HepG2 (cell line): ENCODE measurements around the gene ATG9A. TPM values are rescaled to one million over a fixed set of nuclear protein-coding genes. Genes with fewer than 3 reads are reported as not detected.
A peak's percentile ranks its signal among the peaks of the same experiment; 100 is the strongest.

Source experiments
- ASH2L ChIP-seq: fragments of 300-600, 200-600 bp; sonication (generic); IDR thresholded peaks from 2 replicates; pipeline ENCODE4 v1.7.0; 2017; ENCODE audit warnings: low read depth, mild to moderate bottlenecking, moderate library complexity, mixed read lengths, low read length; ENCODE audit not compliant: insufficient read length
- CREBL2 ChIP-seq: sonication (generic); formaldehyde crosslinking; IDR thresholded peaks from 2 replicates; pipeline ENCODE4 v1.8.1; 2023; ENCODE audit warnings: missing genetic modification reagents, mild to moderate bottlenecking, borderline replicate concordance
- KLF13 ChIP-seq: sonication (generic); formaldehyde crosslinking; IDR thresholded peaks from 2 replicates; pipeline ENCODE4 v1.4.0; 2020; ENCODE audit warnings: mild to moderate bottlenecking, missing genetic modification reagents
- KLF16 ChIP-seq, 2 experiments: sonication (generic) in 1 of 2; formaldehyde crosslinking in 1 of 2; IDR thresholded peaks; 2 replicates each; pipeline versions ENCODE4 v1.6.1 to v1.8.0; 2016 to 2023; ENCODE audit warnings: missing genetic modification reagents in 2 of 2, missing compliant biosample characterization in 1 of 2
- NFAT5 ChIP-seq: sonication (generic); formaldehyde crosslinking; IDR thresholded peaks from 2 replicates; pipeline ENCODE4 v1.4.0; 2020; ENCODE audit warnings: missing genetic modification reagents
- REL ChIP-seq: sonication (generic); formaldehyde crosslinking; conservative IDR thresholded peaks from 2 replicates; pipeline ENCODE4 v1.8.0; 2022; ENCODE audit warnings: mild to moderate bottlenecking, missing genetic modification reagents, moderate library complexity
- TCF7 ChIP-seq: sonication (generic); IDR thresholded peaks from 2 replicates; pipeline ENCODE4 v1.6.1; 2016; ENCODE audit warnings: antibody characterized with exemption, low read depth
- TRIM24 ChIP-seq: sonication (generic); formaldehyde crosslinking; IDR thresholded peaks from 2 replicates; pipeline ENCODE4 v1.8.0; 2022; ENCODE audit warnings: mild to moderate bottlenecking, missing genetic modification reagents
- ZFP36L1 ChIP-seq: sonication (generic); formaldehyde crosslinking; IDR thresholded peaks from 2 replicates; pipeline ENCODE4 v1.8.0; 2022; ENCODE audit warnings: mild to moderate bottlenecking, missing genetic modification reagents, moderate library complexity
- ZNF124 ChIP-seq: sonication (generic); formaldehyde crosslinking; IDR thresholded peaks from 2 replicates; pipeline ENCODE4 v1.4.0; 2020; ENCODE audit warnings: missing genetic modification reagents
- ZNF512B ChIP-seq: sonication (generic); formaldehyde crosslinking; IDR thresholded peaks from 2 replicates; pipeline ENCODE4 v1.5.1; 2020; ENCODE audit warnings: missing genetic modification reagents, mild to moderate bottlenecking, borderline replicate concordance
- ZNF567 ChIP-seq: sonication (generic); formaldehyde crosslinking; IDR thresholded peaks from 2 replicates; pipeline ENCODE4 v1.8.1; 2023; ENCODE audit warnings: mild to moderate bottlenecking, missing genetic modification reagents, borderline replicate concordance
- polyA plus RNA-seq, 8 experiments: library from polyadenylated mRNA; depleted of rRNA in 3 of 8; stranded (reverse) in 7 of 8; unstranded in 1 of 8; fragments of >200 nt; fragmentation: Illumina TruSeq in 4 of 8; extraction: Trizol in 4 of 8; gene quantifications; 2 replicates each; pipeline versions ENCODE4 v1.2.1 to v1.2.3, GENCODE V29; 2011 to 2016; ENCODE audit warnings: low read depth in 4 of 8, missing spikeins in 1 of 8, mixed read lengths in 1 of 8; ENCODE audit not compliant: insufficient read depth in 1 of 8
- total RNA-seq, 5 experiments: library from RNA; depleted of rRNA; stranded (reverse); fragments of >200 nt; fragmentation: Illumina TruSeq; extraction: Trizol; gene quantifications; 2 replicates each; pipeline ENCODE4 v1.2.3, GENCODE V29; 2016; ENCODE audit warnings: low read depth in 1 of 5
- TF ChIP-seq, protein P1 (sequence below): sonication (generic); formaldehyde crosslinking; IDR thresholded peaks from 2 replicates; pipeline ENCODE4 v1.5.1; 2020; ENCODE audit warnings: missing genetic modification reagents, mild to moderate bottlenecking, borderline replicate concordance
- TF ChIP-seq, protein P2 (sequence below): IDR thresholded peaks from 2 replicates; pipeline ENCODE4 v1.6.1; 2012; ENCODE audit warnings: inconsistent platforms
- TF ChIP-seq, protein P3 (sequence below): sonication (generic); formaldehyde crosslinking; IDR thresholded peaks from 2 replicates; pipeline ENCODE4 v1.4.0; 2020; ENCODE audit warnings: missing genetic modification reagents, low read depth, mild to moderate bottlenecking, borderline replicate concordance
- TF ChIP-seq, protein P4 (sequence below): sonication (generic); formaldehyde crosslinking; IDR thresholded peaks from 2 replicates; pipeline ENCODE4 v1.4.0; 2020; ENCODE audit warnings: low read depth, mild to moderate bottlenecking, missing genetic modification reagents

The ATG9A gene
- total and polyA plus RNA-seq, 2 of the 13 experiments (the other 11 are each of a cell fraction or from before 2014, with no cell fraction given) = 35.0 to 131 TPM

GRCh38 chr2:219177552-219178376 lies 51.7 kb downstream of the ATG9A start, which contains the start of gene RETREG2 (continued):
- peak; percentile 36; the same call in 1 of the 2 replicates for TF ChIP-seq ZNF512B (CRISPR knock-in tag)
- TF ChIP-seq, protein P1, sequence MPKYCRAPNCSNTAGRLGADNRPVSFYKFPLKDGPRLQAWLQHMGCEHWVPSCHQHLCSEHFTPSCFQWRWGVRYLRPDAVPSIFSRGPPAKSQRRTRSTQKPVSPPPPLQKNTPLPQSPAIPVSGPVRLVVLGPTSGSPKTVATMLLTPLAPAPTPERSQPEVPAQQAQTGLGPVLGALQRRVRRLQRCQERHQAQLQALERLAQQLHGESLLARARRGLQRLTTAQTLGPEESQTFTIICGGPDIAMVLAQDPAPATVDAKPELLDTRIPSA (CRISPR knock-in tag) = 0 out of 2 replicates have a peak, but pooled peaks have one; percentile 84
- TF ChIP-seq CREBL2 (CRISPR knock-in tag) = no peak
- TF ChIP-seq REL (CRISPR knock-in tag) = no peak; the same call in 1 of the 2 replicates
- TF ChIP-seq, protein P2, sequence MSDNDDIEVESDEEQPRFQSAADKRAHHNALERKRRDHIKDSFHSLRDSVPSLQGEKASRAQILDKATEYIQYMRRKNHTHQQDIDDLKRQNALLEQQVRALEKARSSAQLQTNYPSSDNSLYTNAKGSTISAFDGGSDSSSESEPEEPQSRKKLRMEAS = peak; percentile 92
- peak; percentile 97 for TF ChIP-seq ZFP36L1 (CRISPR knock-in tag)
- TF ChIP-seq KLF16 (CRISPR knock-in tag; IDR thresholded peaks at IDR 0.05) = peak in 1 of 2 experiments; percentile 53; a peak in 1 of 4 replicates
- TF ChIP-seq, protein P3, sequence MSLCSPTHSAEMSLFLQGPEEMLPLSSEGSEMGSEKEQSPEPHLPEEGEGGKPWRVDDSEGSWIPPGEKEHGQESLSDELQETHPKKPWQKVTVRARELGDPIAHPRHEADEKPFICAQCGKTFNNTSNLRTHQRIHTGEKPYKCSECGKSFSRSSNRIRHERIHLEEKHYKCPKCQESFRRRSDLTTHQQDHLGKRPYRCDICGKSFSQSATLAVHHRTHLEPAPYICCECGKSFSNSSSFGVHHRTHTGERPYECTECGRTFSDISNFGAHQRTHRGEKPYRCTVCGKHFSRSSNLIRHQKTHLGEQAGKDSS (CRISPR knock-in tag) = peak; percentile 69; the same call in 1 of the 2 replicates
- no peak for TF ChIP-seq TRIM24
- TF ChIP-seq TCF7 = no peak
- TF ChIP-seq ASH2L = peak; percentile 43
- 0 out of 2 replicates have a peak, but pooled peaks have one; percentile 63 for TF ChIP-seq ZNF567 (CRISPR knock-in tag)
- TF ChIP-seq ZNF124 = no peak
- TF ChIP-seq, protein P4, sequence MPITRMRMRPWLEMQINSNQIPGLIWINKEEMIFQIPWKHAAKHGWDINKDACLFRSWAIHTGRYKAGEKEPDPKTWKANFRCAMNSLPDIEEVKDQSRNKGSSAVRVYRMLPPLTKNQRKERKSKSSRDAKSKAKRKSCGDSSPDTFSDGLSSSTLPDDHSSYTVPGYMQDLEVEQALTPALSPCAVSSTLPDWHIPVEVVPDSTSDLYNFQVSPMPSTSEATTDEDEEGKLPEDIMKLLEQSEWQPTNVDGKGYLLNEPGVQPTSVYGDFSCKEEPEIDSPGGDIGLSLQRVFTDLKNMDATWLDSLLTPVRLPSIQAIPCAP (CRISPR knock-in tag) = 0 out of 2 replicates have a peak, but pooled peaks have one; percentile 59
- TF ChIP-seq NFAT5 (CRISPR knock-in tag) = peak; percentile 65; the same call in 1 of the 2 replicates
- peak; percentile 68; the same call in 1 of the 2 replicates for TF ChIP-seq KLF13 (CRISPR knock-in tag)
